Stimulated activated CD4-positive, alpha-beta T cell treated with anti-CD3 and anti-CD28 coated beads, Interleukin-2, amount 100 ng/mL, for 24 hours (primary cell): ENCODE results near the gene EVC2.
"Not testable (repeated sequence)": the region's sequence is repeated elsewhere in the genome, so short reads cannot be mapped to it uniquely, and the experiment has no call there.

ENCODE experiments used
- DNase-seq, 2 donors: peaks; one replicate each; pipeline ENCODE4 v3.0.0-alpha.2; 2020

Gene EVC2

GRCh38 chr4:5738061-5738460 lies 29.7 kb upstream of the EVC2 start:
- DNase-seq = no peak

DNA sequence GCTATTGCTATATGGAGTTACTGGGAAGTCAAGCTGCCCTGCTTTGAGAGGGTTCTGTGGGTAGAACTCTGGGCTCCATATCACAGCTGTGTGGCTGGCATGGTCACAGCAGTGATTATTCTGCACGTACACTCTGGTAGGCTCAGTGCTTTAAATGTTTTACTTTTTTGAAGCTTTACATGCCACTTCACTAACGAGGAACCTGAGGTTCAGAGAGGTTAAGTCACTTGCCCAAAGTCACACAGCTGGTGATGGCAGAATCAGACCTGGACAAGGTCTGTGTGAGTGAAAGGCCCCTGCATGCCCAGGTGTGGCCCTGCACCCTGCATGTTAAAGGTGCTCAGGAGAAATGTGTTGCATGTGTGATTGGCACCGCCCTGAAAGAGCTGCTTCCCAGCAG lies 27.1 kb upstream of the EVC2 start:
- no peak for DNase-seq

DNA sequence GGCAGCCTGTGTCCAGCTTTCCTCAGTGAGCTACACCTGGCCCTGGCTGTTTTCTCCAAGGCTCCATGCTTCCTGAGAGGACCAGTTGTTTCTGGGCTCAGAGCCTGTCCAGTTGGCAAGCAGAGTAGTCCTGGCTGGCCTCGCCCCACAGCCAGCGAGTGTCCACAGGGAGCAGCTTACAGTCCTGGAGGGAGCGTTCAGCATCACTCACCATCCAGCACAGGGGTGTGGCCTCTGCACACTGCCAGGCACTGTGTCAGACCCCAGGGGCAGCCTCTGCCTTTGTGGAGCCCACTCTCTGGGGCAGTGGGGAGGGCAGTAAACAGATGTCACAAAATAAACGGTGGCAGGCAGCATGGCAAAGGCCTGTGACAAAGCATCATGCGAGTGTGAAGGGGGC lies 26.5 kb upstream of the EVC2 start:
- DNase-seq = no peak

GRCh38 chr4:5732158-5732557 lies 23.8 kb upstream of the EVC2 start:
- no peak for DNase-seq

- DNase-seq = no peak
Observed at GRCh38 chr4:5730993-5731990, 22.9 kb upstream of the EVC2 start.

DNA sequence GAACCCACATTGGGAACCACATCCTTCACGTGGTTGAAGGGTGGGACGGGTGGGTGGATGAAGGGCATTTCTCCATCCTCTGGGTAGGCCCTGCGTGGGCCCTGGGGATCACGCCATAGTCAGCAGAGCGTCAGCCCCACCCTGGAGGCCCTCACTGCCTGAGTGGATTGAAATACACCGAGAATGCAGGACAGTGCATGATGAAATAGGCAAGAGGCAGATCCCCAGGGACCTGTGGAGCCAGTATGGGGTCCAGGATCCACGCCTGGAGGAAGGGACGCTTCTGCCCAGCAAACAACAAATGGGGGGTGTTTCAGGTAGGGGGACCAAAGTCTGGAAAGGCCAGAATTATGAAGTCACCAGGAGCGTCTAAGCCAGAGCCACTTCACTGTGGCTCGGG lies 22.1 kb upstream of the EVC2 start:
- DNase-seq = no peak

GRCh38 chr4:5728412-5728811 lies 20.1 kb upstream of the EVC2 start:
- not testable (repeated sequence) for DNase-seq

- no peak for DNase-seq
Observed at GRCh38 chr4:5724377-5724776, 16.0 kb upstream of the EVC2 start.

GRCh38 chr4:5722328-5722727 lies 14.0 kb upstream of the EVC2 start:
- DNase-seq = no peak

DNA sequence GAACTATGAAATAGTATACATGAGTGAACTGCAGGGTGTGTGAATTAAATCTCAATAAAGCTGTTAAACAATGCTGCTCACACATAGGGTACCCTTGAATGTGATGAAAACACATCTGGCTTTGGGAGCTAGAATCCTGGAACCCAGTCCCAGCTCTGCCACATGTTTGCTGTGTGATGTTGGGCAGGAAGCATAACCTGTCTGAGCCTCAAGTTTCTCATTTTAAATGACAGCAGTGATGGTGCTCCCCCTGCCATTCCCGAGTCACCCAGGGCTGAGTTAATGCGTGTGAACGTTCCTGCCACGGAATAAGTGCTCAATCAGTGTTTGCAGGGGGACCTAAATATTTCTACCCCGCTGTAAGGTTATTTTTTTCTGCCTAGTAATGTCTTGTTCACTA lies 13.6 kb upstream of the EVC2 start:
- no peak for DNase-seq

GRCh38 chr4:5720980-5721379 lies 12.6 kb upstream of the EVC2 start:
- no peak for DNase-seq

- DNase-seq = no peak
Observed at GRCh38 chr4:5720157-5720850, 11.9 kb upstream of the EVC2 start.

DNA sequence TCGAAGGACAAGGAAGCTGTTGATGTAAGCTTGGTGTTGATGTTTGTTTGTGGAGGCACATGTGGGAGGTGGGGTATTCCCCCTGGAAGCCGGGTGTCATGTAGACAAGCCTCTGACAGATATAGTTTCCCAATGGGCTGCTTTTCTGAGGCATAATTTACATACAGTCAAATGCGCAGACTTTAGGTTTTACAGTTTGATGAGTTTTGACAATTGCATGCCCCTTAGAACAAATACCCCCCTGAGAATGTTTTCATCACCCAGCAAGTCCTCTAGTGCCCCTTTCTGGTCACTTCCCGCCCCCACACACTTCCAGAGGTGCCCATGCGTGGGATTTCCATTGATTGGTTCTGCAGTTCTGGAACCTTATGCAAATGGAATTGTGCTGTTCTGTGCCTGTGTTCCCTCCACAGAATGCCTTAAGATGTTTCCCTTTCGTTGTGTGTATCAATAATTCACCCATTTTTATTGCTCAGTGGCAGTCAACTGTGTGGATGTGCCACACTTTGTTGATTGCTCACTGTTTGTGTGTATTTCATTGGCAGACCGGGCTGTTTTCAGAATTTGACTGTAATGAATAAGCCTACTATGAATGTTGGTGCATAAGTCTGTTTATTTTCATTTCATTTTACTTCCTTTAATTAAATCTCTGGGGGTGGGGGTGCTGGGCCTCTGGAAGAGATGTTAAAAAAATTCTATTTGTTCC lies 11.1 kb upstream of the EVC2 start:
- no peak for DNase-seq

- DNase-seq = no peak
Observed at GRCh38 chr4:5718411-5718810, 10.1 kb upstream of the EVC2 start.

DNA sequence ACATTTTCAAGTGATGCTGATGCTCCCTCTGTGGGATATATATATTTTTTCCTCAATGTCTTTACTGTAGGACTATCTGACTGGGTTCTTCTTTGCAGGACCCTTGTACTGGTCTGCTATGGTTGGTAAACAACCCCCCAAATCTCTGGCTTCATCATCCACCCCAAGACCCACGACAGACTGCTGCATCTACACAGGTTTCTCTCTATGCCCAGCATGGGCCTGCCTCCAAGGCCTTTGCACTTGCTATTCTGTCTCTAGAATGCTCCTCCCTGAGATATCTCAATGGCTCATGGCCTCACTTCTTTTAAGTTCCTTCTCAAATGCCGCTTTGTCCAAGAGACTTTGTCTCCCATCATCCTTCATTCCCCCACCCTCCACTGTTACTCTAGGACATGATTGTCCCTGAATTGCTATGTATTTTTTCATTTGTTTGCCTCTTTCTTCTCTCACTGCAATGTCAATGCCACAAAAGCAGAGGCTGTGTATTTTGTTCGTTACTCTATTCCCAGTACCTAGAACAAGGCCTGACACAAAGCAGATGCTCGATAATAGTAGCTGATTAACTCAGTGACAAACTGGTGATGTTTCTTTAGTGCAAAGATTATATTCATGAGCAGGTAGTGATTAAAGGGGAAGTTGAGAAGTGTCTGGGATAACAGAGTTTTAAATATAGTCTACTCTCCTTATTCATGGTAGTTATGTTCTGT lies 9.2 kb upstream of the EVC2 start:
- DNase-seq = no peak

DNA sequence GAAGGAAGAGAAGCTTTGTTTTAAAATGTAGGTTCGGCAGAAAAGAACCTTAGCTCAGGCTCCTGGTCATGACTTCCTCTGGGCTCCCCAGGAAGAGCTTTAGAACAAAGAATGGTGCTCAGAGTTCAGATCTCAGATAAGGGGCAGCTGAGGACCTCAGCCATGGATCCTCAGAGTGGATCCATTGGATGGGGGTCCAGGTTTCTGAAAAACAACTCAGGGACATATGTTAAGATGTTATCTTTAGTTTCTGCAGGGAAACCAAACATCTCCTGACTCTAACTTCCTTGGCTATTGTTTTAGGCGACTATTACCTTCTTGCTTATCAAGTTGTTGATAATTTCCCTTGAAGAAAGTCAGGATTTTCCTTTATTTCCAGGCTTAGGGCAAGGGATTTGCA lies 8.0 kb upstream of the EVC2 start:
- no peak for DNase-seq

DNA sequence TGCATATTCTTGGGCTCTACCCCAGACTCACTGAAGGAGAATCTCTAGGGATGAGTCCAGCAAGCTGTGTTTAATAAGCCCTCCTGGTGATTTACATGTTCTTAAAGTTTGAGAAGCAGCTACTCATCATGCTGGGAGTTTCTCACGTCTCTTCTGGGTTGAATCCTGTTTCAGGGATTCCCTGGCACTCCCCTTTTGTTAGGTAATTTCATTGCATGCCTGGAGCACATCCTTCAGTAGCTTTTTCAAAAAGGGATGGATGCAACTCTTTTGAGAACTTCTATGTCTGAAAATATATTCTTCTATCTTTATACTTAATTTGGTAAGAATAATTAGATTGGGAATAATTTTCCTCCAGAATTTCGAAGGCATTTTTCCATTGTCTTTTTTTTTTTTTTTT lies 7.0 kb upstream of the EVC2 start:
- no peak for DNase-seq

- no peak for DNase-seq
Observed at GRCh38 chr4:5713861-5714260, 5.5 kb upstream of the EVC2 start.

- DNase-seq = no peak
Observed at GRCh38 chr4:5712931-5713330, 4.6 kb upstream of the EVC2 start.

DNA sequence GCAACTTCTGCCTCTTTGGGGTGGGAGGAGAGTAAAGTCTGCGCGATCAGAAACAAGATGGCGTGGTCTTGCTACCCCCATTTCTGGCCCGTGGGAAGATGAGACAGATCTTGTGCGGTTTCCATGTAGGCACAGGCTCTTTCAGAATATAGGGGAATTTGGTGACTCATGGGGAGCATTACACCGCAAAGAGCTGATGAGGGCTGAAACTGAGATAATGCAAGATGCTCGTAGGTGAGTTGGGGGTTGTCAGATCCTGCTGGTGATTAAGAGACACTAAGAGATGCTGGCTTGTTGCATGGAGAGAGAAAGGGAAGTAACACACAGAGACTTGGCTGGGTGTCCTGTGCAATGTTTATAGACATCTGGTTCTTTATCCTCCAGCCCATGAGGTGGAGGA lies 4.2 kb upstream of the EVC2 start:
- DNase-seq = peak; percentile 5 to 31

DNA sequence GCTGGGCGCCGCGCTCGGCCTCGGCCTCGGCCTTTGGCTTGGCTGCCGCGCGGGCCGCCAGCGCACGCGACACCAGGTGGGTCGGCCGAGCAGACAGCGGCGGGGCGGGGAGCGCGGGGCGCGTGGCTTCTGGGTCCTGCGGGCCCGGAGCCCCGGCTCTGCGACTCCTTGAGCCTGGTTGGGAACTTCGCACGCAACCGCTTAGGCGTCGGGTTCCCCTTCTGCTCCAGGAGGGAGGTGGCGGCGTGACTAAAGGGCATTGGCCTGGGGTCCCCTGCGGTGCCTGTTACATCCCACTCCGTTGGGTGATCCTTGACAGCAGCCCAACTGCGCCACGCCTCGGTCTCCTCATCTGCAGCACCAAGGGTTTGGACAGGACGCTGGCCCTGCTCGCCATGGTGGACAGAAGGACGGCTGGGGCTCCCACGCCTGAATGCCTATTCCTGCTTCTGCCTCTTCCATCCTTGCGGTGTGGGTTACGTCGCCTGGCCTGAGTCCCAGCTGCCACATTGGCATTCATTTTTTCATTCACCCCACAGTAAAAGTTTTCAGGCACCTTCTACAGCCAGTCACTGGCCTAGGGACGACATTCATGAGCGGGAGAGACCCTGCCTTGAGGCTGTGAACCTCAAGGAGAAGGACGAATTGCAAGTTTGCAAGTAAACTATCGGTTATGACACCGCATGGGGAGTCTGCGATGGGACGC lies 3.3 kb upstream of the EVC2 start:
- DNase-seq = no peak

- DNase-seq = peak; percentile 28 to 38
Observed at GRCh38 chr4:5710961-5711478, 2.7 kb upstream of the EVC2 start, which contains the start of gene EVC. Gene EVC (plus strand): TSS chr4:5711201. CDS start chr4:5711381, 180 bp downstream.
